ENCODE data around the gene MOCS2.

Gene MOCS2

GRCh38 chr5:53095217-53095616 lies 14.3 kb downstream of the MOCS2 start:
- H3F3A ChIP-seq (ENCODE audit: insufficient read depth), result peaks cover 5% of the 10 kb centered on the region; the same call in 1 of the 2 replicates
- no peaks in the 10 kb centered on the region for H3K9me2 ChIP-seq (replicated peaks; ENCODE audit: insufficient read depth, low read length)
- no peak overlapping the region for H3K27ac ChIP-seq (ENCODE audit: low read depth, low read length)
- TF ChIP-seq CTCF (IDR thresholded peaks at IDR 0.05; ENCODE audit: insufficient read depth, low read length, poor library complexity, severe bottlenecking), result no peak
- no peak for TF ChIP-seq EZH2phosphoT487 (conservative IDR thresholded peaks at IDR 0.05; ENCODE audit: low read length)
- H3K36me3 ChIP-seq (ENCODE audit: low read length), result peaks cover 13% of the 10 kb centered on the region
- H3K27me3 ChIP-seq (ENCODE audit: low read length), result no peaks in the 10 kb centered on the region
- no peak overlapping the region for H2AFZ ChIP-seq (ENCODE audit: low read depth, low read length, severe bottlenecking)
- no peak overlapping the region for H3K9ac ChIP-seq (ENCODE audit: low read length)
- no peaks in the 10 kb centered on the region for H3K79me2 ChIP-seq (ENCODE audit: insufficient read depth, low read length)
- H4K20me1 ChIP-seq (ENCODE audit: low read depth, low read length), result no peaks in the 10 kb centered on the region
- no peak overlapping the region for H3K4me2 ChIP-seq (ENCODE audit: low read depth, low read length, poor library complexity, severe bottlenecking)
- no peak overlapping the region for H3K4me3 ChIP-seq (ENCODE audit: insufficient read depth, low read length, poor library complexity, severe bottlenecking)
- no peaks in the 10 kb centered on the region for H3K9me3 ChIP-seq (ENCODE audit: insufficient read depth, low read length)

GRCh38 chr5:53092242-53092641 lies 17.3 kb downstream of the MOCS2 start:
- no peak overlapping the region for H2AFZ ChIP-seq (ENCODE audit: low read depth, low read length, severe bottlenecking)
- H3K27me3 ChIP-seq (ENCODE audit: low read length), result no peaks in the 10 kb centered on the region
- no peaks in the 10 kb centered on the region for H3K9me3 ChIP-seq (ENCODE audit: insufficient read depth, low read length)
- no peak overlapping the region for H3K27ac ChIP-seq (ENCODE audit: low read depth, low read length)
- H3K9ac ChIP-seq (ENCODE audit: low read length), result no peak overlapping the region
- no peaks in the 10 kb centered on the region for H4K20me1 ChIP-seq (ENCODE audit: low read depth, low read length)
- no peaks in the 10 kb centered on the region for H3K79me2 ChIP-seq (ENCODE audit: insufficient read depth, low read length)
- no peaks in the 10 kb centered on the region for H3K9me2 ChIP-seq (replicated peaks; ENCODE audit: insufficient read depth, low read length)
- no peaks in the 10 kb centered on the region; the same call in 1 of the 2 replicates for H3K36me3 ChIP-seq (ENCODE audit: low read length)
- TF ChIP-seq EZH2phosphoT487 (conservative IDR thresholded peaks at IDR 0.05; ENCODE audit: low read length) (no peak), CTCF (IDR thresholded peaks at IDR 0.05; ENCODE audit: insufficient read depth, low read length, poor library complexity, severe bottlenecking) (no peak)
- H3F3A ChIP-seq (ENCODE audit: insufficient read depth), result peaks cover 5% of the 10 kb centered on the region; the same call in 1 of the 2 replicates
- H3K4me2 ChIP-seq (ENCODE audit: low read depth, low read length, poor library complexity, severe bottlenecking), result no peak overlapping the region
- H3K4me3 ChIP-seq (ENCODE audit: insufficient read depth, low read length, poor library complexity, severe bottlenecking), result no peak overlapping the region

GRCh38 chr5:53091289-53091688 lies 18.3 kb downstream of the MOCS2 start:
- Histone ChIP-seq H3K4me3 (ENCODE audit: insufficient read depth, low read length, poor library complexity, severe bottlenecking) (no peak overlapping the region), H2AFZ (ENCODE audit: low read depth, low read length, severe bottlenecking) (no peak overlapping the region), H3F3A (ENCODE audit: insufficient read depth) (no peaks in the 10 kb centered on the region), H3K36me3 (ENCODE audit: low read length) (no peaks in the 10 kb centered on the region; the same call in 1 of the 2 replicates), H3K79me2 (ENCODE audit: insufficient read depth, low read length) (no peaks in the 10 kb centered on the region), H3K9me2 (replicated peaks; ENCODE audit: insufficient read depth, low read length) (no peaks in the 10 kb centered on the region), H4K20me1 (ENCODE audit: low read depth, low read length) (no peaks in the 10 kb centered on the region), H3K9ac (ENCODE audit: low read length) (no peak overlapping the region), H3K9me3 (ENCODE audit: insufficient read depth, low read length) (no peaks in the 10 kb centered on the region), H3K27ac (ENCODE audit: low read depth, low read length) (no peak overlapping the region), H3K27me3 (ENCODE audit: low read length) (no peaks in the 10 kb centered on the region), H3K4me2 (ENCODE audit: low read depth, low read length, poor library complexity, severe bottlenecking) (no peak overlapping the region)
- TF ChIP-seq CTCF (IDR thresholded peaks at IDR 0.05; ENCODE audit: insufficient read depth, low read length, poor library complexity, severe bottlenecking), result no peak
- TF ChIP-seq EZH2phosphoT487 (conservative IDR thresholded peaks at IDR 0.05; ENCODE audit: low read length), result no peak
